Fibroblast of the aortic adventitia (primary cell): Measurements from ENCODE around the gene TACSTD2. TPM values are rescaled to one million over a fixed set of nuclear protein-coding genes. Genes with fewer than 3 reads are reported as not detected.

Source experiments
- DNase-seq: peaks from one replicate; pipeline ENCODE4 v3.0.0-alpha.2; 2010; ENCODE audit warnings: low read depth
- H3K4me3 ChIP-seq: 2 replicates; pipeline ENCODE4 v1.5.1; 2011; ENCODE audit warnings: low read depth, mild to moderate bottlenecking, control low read depth, low read length, moderate library complexity
- CTCF ChIP-seq: IDR thresholded peaks from 2 replicates; pipeline ENCODE4 v1.5.1; 2011; ENCODE audit warnings: mild to moderate bottlenecking, low read length, control low read depth, inconsistent platforms; ENCODE audit not compliant: insufficient read depth
- total RNA-seq: library from RNA; depleted of rRNA; stranded (reverse); fragments of >200 nt; gene quantifications from 2 replicates; pipeline ENCODE4 v1.2.3, GENCODE V29; 2012; ENCODE audit warnings: low replicate concordance

The TACSTD2 gene
- total RNA-seq, 1 donor, result 0.36 TPM

GRCh38 chr1:58574816-58575215 lies 2.2 kb downstream of the TACSTD2 start:
- no peak overlapping the region for H3K4me3 ChIP-seq
- TF ChIP-seq CTCF, result no peak
- no peak for DNase-seq

- no peak overlapping the region for H3K4me3 ChIP-seq
- no peak for DNase-seq
- no peak for TF ChIP-seq CTCF
Observed at GRCh38 chr1:58573705-58574591, 3.1 kb downstream of the TACSTD2 start.

GRCh38 chr1:58573138-58573537 lies 3.9 kb downstream of the TACSTD2 start:
- TF ChIP-seq CTCF, result no peak
- DNase-seq, result no peak

GRCh38 chr1:58572690-58573089 lies 4.4 kb downstream of the TACSTD2 start:
- no peak overlapping the region for H3K4me3 ChIP-seq
- TF ChIP-seq CTCF, result no peak

More at GRCh38 chr1:58573138-58573537, 3.9 kb downstream of the TACSTD2 start:
- no peak overlapping the region for H3K4me3 ChIP-seq

GRCh38 chr1:58571616-58572015 lies 5.4 kb downstream of the TACSTD2 start:
- no peak overlapping the region for H3K4me3 ChIP-seq
- no peak for DNase-seq
- TF ChIP-seq CTCF, result no peak

More at GRCh38 chr1:58572690-58573089, 4.4 kb downstream of the TACSTD2 start:
- no peak for DNase-seq

GRCh38 chr1:58570817-58571216 lies 6.2 kb downstream of the TACSTD2 start:
- no peak for DNase-seq
- H3K4me3 ChIP-seq, result no peak overlapping the region
- TF ChIP-seq CTCF, result no peak

- no peak overlapping the region for H3K4me3 ChIP-seq
- TF ChIP-seq CTCF, result no peak
- DNase-seq, result no peak
Observed at GRCh38 chr1:58570094-58570493, 7.0 kb downstream of the TACSTD2 start.
